Activated gamma-delta T cell (primary cell): Measurements from ENCODE around the gene TBL3.
A peak's percentile ranks its signal among the peaks of the same experiment; 100 is the strongest.

Experiments
- DNase-seq: peaks from one replicate; lab custom pipeline; 2025; lab: John Stamatoyannopoulos, UW

Gene TBL3

DNA sequence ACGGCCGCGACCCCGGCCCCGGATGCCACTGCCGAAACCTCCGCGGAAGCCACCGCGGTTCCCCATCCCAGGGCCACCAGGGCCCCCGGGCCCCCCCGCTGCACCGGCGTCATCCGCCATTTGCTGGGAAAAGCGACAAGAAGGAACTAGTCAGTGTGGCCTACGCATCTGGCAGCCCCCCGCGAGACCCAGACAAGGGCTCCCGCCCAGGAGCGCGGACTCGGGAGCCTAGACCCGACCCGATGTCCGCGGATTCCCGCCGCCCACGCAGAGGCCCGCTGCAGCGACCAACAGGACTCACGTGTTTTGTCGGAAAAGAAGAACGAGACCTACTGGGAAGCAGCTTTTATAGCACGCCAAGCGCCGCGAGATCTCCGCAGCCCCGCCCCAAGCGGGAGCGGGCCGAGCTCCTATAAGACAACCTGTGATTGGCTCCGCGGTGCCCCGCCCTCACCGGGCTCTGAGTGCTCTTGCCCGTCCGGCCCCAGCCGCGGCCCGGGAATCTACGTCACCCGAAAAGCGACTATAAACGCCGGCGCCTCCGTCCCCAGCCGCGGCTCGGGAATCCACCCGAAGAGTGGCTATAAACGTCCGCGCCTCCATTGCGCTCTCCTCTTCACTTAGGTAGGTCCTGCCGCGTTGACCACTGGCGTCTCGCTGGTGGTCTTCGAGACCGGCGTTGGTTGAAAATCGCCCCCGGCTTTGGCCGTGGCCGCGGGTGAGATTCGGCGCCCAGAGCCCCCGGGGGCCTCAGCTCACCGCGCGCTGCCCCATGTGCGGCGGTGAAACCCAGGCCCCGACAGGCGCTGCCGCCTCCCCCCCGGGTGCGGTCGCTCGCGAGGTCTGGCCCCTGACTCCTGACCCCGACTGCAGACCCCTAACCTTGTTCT is 7.1 kb upstream of the TBL3 start, which contains the start of gene RPS2:
Gene RPS2 (minus strand): TSS at position 321 of the 890 bp plus-strand sequence. CDS start 201 bp downstream, at position 120.
- DNase-seq = peak; percentile 98

DNA sequence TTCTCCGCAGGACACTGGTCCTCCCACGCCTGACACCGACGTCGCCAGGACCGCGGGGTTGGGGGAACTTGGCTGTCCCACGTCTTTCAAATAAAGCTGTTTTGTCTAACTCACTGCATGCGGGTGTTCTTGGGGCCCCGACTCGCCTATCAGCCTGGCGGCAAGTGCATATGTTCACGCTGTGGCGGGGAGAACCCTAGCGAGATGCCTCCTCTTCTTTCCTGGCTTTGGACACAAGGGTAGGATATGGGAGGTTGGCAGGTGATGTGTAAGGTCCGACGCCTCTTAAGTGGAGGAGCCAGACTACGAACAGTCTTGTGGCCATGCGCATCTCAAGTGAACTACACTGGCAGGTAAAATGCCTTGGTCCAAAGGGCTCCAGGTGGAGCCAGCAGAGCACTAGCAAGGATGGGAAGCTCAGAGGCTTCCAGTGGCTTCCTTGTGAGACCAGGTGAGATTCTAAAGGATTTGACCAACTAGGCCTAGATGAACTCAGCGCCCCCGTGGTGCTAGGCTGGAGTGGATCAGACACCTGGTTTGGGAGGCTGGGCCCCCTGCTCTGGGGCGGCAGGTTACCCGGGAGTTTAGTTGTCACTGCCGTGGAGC is 6.4 kb upstream of the TBL3 start:
- no peak for DNase-seq

DNA sequence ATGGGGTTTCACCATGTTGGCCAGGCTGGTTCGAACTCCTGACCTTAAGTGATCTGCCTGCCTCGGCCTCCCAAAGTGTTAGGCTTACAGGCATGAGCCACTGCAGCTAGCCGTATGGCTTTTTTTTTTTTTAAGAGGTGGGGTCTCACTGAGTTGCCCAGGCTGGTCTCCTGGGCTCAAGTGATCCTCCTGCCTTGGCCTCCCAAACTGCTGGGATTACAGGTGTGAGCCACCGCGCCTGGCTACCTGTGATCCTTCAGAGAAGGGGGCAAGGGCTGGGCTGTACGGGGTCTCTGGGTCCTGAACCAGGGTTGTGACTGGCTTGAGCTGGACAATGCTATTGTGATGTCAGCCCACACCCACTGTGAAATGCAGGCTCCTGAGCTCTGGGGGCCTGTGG is 5.4 kb upstream of the TBL3 start, which contains the start of gene RNF151:
Gene RNF151 (plus strand): TSS at position 397 of the 400 bp plus-strand sequence. CDS start 26 bp downstream, outside the sequence.
- DNase-seq = no peak

DNA sequence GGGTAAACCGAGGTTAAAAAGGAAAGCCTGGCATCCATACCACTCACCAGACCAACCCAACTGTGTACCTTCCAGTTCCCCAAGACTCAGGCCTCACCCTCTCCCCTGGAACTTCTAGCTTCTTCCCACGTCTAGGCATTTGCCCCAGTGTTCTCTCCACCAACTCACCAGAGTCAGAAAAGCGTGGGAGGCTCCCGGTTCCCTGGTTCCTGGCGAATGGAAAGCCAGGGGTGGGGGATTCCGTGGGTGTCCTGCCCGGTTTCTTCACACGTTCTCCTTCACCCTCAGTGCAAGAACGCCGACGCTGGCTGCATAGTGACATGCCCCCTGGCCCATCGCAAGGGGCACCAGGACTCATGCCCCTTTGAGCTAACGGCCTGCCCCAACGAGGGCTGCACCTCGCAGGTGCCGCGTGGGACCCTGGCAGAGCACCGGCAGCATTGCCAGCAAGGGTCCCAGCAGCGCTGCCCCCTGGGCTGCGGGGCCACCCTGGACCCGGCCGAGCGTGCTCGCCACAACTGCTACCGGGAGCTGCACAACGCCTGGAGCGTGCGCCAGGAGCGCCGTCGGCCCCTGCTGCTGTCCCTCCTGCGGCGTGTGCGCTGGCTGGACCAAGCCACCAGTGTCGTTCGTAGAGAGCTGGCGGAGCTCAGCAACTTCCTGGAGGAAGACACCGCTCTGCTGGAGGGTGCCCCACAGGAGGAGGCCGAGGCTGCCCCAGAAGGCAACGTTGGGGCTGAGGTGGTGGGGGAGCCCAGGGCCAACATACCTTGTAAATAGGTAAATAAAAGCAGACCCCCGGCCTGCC is 3.5 kb upstream of the TBL3 start:
- DNase-seq = no peak

DNA sequence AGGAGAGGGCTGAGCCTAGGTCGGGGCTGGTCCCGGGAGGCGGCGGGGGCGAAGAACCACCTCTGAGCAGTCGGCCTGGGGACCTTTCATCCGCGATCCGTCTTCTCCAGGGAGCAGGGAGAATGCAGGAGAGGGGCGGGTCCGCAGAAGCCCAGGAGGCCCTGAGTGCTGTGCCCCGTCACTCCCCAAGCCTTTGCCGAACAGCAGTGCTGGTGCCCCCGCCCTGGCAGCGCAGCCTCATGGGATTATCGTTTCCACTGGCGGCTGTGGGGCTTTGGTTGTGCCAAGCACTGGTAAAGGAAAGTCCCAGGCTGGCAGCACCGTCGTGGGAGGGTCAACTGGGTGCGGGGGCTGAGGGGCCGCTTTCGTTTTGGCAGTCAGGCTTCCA is 631 bp downstream of the TBL3 start:
- DNase-seq = no peak

DNA sequence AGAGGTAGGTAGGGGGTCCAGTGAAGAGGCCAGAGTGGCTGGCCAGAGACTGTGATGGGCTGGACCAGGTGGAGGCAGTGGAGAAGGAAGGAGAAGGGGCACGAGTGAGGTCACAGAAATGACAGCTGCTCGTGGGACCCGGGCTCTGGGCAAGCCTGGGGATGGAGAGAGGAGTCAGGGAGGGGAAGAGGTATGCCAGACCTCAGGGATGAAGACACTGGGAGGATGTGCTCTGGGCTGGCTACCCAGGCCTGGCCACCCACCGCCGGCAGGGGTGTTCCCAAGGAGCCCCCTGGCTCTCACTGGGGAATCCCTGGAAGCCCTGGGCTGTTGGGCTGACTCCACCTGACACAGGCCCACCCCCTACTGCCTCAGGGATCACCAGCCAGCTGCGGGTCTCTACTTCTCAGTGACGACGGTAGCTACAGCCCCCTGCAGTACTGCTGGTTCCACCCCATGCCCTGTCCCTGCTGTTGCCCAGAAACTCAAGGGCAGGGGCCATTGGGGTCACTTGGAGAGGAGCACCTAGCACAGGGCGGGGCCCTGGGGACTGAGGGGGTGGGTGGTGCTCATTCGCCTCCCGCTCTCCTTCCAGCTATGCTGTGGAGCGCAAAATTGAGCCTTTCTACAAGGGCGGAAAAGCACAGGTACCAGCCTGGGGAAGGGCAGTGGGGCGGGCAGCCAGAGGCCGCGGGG is 1.8 kb downstream of the TBL3 start:
- no peak for DNase-seq

DNA sequence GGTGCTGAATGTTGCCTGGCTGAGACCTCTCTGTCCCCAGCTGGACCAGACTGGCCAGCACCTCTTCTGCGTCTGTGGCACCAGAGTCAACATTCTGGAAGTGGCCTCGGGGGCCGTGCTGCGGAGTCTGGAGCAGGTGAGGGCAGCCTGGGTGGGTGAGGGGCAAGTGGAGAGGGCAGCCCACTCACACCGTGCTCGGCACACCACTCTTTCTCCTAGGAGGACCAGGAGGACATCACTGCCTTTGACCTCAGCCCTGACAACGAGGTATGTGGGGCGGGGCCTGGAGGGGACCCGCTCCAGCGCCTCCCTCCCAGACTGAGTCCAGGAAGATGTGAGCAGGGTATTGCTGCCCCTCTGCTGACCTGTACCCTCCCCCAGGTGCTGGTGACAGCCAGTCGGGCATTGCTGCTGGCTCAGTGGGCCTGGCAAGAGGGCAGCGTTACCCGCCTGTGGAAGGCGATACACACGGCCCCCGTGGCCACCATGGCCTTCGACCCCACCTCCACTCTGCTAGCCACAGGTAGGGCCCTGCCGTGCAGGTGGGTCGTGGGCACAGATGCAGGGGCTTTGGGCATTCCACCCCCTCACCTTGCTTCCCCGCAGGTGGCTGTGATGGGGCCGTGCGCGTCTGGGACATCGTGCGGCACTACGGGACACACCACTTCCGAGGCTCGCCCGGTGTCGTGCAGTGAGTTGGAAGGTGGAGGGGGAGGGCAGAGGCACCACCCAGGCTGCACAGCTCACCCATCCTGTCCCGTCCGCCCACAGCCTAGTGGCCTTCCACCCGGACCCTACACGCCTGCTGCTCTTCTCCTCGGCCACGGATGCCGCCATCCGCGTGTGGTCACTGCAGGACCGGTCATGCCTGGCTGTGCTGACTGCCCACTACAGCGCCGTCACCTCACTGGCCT is 2.6 kb downstream of the TBL3 start:
- no peak for DNase-seq

DNA sequence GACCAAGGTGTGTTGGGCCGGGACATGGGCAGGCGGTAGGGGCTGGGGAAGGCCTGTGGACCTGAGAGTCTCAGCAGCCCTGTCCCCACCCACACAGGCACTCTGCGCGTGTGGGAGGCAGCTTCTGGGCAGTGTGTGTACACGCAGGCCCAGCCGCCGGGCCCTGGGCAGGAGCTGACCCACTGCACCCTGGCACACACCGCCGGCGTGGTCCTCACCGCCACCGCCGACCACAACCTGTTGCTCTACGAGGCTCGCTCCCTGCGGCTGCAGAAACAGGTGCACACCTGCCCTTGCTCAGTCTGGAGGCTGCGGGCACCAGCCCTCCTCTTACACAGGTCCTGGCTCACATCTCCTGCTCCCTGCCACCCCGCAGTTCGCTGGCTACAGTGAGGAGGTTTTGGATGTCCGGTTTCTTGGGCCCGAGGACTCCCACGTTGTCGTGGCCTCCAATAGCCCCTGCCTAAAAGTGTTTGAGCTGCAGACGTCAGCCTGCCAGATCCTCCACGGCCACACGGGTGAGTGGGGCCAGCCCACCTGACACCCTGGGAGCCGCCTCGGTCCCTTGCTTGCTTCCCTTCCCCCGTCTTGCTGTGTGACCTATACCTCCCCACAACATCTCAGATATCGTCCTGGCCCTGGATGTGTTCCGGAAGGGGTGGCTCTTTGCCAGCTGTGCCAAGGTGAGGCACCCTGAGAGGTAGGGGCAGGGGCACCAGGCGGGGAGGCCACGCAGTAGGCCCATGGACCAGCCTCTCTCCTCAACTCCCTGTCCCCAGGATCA is 3.8 kb downstream of the TBL3 start:
- no peak for DNase-seq

DNA sequence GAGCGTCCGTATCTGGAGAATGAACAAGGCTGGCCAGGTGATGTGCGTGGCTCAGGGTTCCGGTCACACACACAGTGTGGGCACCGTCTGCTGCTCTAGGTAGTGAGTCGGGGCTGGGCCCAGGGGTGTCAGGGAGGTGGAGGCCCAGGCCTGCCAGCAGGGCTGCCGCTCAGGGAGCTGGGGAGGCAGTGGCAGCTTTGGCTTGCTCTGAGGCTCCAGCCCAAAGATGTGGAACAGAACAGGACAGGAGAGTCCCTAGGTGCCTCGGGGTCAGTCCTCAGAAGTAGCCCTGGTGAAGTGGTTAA is 4.3 kb downstream of the TBL3 start:
- no peak for DNase-seq

DNA sequence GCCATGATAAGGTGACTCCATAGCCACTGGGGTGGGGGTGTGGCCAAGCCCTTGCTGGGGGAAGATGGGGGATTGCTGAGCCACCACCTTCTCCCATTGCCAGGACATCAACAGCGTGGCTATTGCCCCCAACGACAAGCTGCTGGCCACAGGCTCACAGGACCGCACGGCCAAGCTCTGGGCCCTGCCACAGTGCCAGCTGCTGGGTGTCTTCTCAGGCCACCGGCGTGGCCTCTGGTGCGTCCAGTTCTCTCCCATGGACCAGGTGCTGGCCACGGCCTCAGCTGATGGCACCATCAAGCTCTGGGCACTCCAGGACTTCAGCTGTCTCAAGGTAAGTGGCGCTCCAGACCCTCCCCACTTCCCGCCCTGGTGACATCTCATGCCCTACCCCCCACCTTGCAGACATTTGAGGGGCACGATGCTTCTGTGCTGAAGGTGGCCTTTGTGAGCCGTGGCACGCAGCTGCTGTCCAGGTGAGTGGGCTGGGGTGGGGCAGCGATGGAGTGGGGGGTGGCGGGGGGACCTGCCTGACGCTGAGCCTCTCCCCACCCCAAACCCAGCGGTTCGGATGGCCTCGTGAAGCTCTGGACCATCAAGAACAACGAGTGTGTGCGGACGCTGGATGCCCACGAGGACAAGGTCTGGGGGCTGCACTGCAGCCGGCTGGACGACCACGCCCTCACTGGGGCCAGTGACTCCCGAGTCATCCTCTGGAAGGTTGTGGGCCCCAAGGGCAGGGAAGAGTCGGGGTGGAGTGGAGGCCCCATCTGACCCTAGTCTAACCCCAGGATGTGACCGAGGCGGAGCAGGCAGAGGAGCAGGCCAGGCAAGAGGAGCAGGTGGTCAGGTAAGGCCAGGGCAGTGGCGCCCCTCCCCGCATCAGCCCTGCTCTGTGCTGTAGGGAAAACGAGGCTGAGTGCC is 5.4 kb downstream of the TBL3 start:
- DNase-seq = no peak

DNA sequence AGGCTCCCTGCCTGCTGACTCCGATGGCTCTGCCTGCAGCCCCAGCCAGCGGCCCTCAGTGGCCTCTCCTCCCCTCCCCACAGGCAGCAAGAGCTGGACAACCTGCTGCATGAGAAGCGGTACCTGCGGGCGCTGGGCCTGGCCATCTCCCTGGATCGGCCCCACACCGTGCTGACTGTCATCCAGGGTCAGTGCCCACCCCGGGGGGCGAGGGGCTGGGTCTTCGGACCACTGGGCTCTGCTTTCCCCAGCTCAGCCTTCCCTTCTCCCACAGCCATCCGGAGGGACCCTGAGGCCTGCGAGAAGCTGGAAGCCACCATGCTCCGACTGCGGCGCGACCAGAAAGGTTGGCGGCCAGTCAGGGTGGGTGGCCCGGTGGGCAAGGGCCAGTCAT is 6.0 kb downstream of the TBL3 start:
- no peak for DNase-seq

DNA sequence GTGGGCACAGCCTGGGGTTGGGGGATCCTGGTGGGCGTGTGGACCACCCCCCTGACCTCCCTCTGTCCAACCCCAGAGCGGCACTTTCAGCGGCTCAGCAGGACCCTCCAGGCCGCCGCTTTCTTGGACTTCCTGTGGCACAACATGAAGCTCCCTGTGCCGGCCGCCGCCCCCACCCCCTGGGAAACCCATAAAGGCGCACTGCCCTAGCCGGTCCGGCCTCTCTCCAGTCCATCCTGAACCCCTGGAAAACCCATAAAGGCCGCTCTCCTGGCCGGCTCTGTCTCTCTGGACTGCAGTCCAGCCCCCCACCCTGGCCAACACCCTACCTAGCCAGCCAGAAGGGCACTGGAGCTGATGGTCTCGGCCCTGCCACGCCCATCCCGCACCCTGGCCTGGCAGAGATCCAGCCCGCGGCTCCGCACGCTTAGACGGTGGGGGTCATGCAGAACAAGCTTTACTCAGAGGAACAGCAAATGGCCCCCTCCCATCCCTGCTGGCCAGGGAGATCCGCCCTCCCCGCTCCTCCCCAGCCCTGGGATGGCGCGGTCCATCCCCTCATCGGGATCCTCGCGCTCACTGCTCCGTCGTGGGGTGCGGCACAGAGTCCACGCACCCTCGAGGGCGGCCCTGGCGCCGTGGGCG is 6.7 kb downstream of the TBL3 start:
- DNase-seq = no peak

DNA sequence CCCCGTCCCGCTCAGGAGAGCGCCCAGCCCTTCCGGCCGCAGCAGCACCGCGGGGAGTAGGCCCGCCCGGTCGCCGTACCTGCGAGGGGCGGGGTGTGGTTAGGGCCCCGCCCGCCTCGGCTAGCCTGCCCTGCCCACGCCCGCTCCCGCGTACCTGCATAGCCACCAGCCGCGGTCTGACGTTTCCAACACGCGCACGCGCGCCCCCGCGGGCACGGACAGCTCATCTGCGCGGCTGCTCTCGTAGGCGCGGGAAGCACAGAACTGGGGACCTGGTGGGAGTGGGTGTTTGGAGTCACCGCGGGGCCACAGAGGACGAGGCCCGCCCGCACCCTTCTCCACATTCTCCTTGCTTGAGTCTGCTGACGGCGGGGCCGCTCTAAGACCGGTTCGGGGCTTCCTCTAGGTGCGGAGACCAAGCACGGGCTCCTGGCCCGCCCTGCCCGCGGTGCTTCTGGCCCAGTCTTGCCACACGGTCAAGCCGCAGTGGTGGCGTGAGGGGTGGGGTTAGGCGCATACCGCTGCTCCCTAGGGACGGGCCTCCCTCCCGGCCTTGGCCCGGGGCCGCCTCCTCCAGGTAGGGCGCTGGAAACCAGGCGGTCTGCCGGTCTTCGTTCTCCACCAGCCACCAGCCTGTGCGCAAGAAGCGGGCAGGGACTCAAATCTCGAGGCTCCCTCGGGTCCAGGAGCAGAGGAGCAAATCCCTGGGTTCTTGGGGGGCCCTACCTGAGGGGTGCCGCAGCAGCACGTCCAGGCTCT is 7.6 kb downstream of the TBL3 start:
- no peak for DNase-seq

DNA sequence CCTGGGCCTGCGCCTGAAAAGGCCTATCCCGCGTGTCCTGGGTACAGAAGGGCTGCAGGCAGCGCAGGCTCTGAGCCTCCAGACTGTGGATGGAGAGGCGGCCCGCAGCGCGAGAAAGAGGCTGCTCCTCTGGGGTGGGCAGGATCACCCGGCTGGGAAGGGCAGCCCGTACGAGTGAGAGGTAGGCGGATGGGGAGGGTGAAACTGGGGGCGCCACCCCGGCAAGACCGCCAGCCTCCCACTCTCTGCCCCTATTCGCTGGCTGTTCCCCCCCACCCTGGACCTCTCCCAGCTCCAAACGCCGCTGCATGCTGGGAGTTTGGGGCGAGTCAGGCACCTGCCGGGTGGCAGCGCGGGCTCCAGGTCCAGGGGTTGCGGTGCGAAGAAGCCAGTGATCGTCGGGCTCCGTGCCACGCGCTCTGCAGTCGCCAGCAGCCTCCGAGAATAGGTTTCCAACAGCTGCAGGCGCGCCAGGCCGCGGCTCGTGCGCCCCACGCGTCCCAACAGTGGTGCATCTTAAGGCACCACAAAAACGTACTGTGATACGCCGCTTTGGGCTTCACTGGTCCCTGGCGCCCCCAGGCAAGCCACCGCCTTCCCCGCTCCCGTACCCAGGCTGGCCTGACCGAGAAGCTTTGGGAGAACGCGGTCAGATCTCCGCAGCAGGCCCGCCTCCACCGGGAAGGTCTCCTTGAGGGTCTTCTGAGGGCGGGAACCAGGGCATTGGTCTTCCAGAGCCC is 8.3 kb downstream of the TBL3 start:
- no peak for DNase-seq

DNA sequence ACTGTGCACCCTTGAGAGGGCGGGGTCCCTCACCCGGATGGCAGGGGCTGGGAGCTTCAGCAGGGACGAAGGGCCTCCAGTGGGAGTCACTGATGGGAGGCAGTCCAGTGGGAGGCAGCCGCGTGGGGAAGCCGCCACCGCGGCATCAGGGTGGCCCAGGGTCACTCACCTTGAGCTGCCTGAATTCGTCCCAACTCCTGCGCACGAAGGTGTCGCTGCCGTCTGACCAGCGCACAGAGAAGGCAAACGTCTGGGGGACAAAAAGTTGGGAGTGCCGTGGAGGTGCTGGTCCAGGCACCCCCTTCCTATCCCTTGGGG is 8.9 kb downstream of the TBL3 start:
- no peak for DNase-seq

DNA sequence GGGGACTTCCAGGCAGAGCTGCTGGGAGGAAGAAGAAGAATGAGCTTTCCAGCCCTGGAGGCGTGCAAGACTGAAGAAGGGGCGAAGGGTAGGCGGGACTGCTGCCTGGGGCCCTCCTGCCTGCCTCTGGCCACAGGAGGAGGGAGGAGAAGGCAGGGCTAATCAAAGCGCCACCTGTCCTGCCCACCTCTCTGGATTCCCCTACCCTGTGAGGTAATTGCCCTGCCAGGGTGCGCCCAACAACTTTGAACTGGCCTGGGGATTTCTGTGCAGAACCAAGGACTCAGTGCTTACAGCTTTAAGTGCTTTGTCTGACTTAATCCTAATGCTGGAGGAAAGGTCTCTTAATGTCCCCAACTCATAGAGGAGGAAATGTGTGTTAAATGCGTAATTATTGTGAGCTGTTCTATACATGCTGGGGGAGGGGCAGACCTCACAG is 9.6 kb downstream of the TBL3 start, which contains the start of gene NOXO1:
Gene NOXO1 (minus strand): TSS at position 72 of the 439 bp plus-strand sequence. CDS start 290 bp downstream, outside the sequence.
- no peak for DNase-seq

DNA sequence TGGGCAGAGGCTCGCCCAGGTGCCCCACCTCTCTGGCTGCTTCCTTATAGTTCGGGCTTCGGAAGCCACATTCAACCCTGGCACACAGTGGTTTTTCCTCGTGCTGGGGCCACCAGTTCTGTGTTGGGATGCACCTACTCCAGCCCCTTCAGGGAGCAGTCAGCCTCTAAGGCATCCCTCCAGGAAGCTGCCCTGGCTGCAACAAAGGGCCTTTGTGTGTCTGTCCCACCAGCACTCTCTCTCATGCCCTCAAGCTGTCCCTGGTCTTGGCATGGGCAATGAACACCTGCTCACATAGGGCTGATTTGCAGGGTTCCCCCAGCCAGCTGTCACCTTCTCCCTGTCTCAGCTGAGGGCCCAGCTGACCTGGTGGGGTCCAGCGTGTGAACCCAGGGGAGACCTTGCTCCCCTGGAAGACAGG is 10.2 kb downstream of the TBL3 start:
- DNase-seq = no peak
